HL-60/S4 treated with phorbol 12-myristate 13-acetate at 8.2 ng/mL for 4 days and 3 days (cell line): ENCODE measurements around the gene PLPP3.

ENCODE experiments used
- in situ Hi-C: fragments of 300-500 bp; cut with MboI; formaldehyde crosslinking; loops from 2 replicates; pipeline ENCODE4 v1.15.0; 2022; ENCODE audit warnings: low sequenced_read_pairs

The PLPP3 gene

DNA sequence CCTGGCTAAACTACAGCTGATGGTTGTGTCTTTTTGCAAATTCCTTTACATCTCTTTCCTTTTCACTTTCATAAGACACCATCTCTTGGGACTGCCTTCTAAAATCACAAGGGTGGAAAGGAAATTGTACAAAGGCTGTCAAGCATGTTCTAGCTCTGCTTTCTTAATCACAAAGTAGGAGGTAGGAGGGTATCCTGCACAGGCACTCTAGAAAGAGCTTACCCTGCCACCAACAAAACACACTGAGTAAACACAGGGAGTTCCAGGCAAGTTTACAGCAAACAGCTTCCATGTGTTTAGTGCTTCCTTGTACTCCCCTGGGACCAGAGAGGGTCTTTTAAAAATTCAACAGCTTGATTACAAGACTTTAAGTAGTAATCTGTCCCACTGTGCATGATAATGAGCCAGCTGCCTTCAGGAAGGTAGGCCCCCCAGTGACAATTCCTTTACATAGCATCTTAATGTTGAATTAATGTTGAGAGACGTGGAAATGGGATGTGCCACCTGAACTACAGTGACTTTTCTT is 2.4 kb downstream of the PLPP3 start:
- in situ Hi-C loops = no loop called here

DNA sequence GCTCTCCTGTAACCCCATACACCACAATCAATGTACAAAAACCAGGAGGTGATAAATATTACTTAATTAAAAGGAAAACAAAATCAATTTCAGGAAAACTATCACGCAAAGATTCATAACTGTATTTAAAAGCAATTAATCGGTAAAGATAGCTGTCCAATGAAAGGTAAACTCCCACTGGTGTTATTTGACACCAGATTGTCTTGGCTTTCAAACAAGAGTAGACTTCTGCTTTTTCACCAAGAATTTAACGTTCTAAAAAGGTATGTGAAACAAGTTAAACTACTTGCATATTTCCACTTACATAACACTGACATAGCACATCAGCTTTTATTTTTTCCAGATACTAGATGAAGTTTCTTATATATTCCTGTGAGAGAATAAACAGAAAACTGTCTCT is 3.5 kb downstream of the PLPP3 start:
- in situ Hi-C loops = no loop called here

DNA sequence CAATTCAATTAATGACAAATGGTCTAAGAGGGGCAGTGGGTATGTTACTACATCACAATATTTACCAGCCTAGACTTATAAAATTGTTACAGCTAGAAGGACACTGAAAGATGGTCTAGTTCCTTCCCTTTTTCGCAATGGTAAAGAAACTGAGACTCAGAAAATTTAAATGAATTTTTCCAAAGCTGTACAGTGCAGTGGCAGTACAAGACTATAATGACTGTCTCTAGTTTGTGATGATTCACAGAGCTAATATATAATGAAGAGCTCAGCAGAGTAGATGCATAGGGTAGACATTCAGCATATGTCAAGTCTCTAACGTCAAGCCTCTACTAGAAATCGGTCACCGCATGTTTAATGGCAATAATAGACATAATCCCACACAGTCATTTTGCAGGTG is 4.6 kb downstream of the PLPP3 start:
- in situ Hi-C loops = no loop called here

DNA sequence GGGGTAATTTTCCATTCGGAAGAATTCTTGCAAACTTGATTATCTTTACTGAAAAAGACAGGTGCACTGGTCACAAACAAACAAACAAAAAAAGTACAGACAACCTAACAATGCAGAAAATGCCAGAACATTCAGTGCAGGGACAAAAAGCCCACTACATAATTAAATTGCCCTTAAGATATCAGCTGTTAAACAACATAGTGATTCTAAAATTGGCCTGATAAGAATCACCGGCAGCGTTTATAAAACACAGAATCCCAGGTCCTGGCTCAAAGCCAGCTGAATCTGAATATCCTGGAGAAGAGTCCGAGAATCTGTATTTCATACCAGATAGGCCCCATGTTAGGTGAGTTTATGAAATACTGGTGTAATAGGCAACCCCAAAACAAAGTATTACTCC is 6.1 kb downstream of the PLPP3 start:
- in situ Hi-C loops = no loop called here

DNA sequence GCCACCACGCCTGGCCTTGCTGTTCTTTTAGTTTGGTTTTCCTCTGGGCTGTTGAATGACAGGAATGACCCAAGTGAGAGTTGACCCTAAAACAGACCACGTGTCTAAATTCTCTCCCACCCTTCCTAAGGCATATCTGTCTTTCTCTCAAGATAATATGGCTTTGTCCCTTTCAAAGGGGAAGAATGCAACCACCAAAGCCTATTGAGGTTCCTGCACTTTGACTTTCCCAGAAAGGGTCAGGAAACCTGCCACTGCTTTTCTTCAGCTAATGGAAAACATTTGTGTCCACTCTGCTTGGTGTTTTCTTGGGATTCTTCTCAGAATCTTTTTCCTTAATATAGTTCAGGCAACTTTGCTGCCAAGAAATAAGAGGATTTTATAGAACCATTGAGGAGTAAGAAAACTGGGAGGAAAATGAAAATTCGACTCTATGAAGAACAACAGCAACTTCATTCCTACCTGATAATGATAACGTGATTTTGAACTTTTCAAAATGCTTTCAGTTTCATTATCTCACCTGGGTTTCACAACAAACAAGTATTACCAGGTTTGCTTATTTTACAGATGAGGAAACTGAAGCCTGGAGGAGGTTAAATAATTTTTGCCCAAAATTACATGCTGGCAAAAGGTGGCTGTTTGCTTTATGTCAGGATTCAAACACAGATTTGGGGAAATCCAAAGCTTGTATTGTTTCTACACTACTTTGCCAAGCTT is 6.9 kb downstream of the PLPP3 start:
- in situ Hi-C loops = no loop called here

DNA sequence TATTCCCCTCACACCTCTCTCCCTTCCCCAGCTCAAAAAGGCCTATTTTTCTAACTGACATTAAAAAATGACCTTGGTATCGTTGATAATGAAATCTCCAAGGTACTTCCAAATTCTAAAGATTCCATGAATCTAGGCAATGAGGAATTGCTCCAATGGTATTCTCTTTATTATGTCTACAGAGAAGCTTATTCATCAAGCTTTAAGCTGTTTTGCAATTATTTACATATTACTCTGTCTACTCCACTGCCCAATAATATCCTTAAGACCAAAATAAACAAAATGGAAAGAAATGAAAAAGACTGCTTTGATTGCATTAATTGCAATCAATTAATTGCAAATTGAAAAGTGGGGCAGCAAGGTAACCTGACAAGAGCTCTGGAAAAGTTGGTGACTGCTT is 7.9 kb downstream of the PLPP3 start:
- in situ Hi-C loops = no loop called here

DNA sequence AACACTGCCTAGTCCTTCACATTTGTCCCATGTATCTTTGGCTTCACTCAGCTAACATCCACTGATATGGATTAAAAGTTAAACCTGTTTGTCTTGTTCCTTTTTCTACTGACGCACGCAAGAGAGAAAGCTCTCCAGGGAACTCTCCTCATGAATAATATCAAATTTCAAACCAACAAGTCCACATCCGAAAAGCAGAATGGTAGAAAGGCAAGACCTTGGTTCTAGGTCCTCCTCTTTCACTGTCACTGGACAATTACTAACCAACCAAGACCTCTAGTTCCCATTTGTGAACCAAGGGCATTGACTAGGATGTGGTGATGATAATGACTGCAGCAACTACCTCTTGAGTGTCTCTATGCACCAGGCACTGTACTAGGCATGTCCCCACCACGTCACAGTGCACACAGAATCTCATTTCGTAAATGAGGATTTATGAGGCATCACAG is 8.4 kb downstream of the PLPP3 start:
- in situ Hi-C loops = no loop called here

DNA sequence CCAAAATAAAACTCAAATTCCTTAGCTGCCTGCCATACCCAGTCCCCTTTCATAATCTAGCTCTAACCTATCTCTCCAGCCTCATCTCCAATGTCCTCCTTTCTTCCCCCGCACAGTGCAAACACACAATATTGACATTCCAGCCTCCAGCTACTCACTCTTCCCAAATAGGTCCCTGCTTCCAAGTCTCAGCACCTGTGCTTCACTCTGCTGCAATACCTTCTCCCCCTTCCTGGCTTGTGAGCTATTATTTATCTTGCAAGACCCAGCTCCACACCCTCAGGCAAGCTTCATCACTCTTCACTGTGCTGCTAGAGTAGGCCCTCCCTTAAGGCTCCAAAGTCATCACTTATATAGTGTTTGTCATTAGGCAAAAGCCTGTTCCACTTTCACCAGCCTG is 9.7 kb downstream of the PLPP3 start:
- in situ Hi-C loops = no loop called here

DNA sequence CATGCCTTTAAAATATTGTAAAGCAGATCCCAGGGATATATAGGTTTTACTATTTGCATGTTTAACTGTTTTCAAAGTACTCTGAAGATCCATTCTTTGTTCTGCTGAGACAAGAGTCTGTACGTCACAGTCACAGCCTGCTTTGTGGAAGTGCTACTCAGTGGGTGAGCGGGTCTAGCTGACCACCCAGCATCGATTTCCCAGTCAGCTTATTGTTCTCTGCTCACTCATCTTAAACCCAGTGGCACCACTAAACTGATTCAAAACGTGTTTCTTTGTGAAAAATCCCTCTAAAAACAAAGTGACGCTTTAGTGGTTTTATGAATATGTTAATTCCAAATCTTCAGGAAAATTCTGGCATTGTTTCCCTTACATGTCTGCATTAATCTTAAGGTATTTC is 12.4 kb downstream of the PLPP3 start:
- in situ Hi-C loops = no loop called here

DNA sequence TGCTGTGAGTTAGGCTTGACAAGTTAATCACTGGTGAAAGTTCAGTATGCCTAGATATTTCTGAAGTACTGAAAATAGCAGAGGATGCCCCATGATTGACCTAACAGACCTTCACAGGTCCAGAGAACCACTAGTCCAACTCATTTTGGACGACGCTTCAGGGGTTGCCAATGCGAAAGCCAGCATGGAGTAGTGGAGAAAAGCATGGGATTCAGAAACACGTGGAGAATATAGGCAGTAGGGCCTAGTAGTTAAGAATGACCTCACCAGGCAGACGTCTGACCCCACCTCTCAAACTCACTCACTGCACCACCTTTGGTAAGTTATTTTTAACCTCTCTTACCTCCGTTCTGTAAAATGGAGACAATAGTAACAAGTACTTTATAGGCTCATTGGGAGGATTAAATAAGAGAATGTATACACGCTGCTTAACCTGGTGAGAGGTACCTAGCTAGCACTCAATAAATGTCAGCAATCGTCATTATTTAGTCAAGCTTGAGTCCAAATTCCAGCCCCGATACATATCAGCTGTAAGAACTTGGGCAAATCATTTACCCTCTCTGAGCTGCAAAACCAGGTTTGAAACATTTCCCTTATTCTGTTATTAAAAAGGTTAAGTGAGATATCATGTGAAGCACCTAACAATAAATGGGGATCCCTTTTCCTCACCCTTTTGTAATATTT is 13.2 kb downstream of the PLPP3 start:
- in situ Hi-C loops = no loop called here

DNA sequence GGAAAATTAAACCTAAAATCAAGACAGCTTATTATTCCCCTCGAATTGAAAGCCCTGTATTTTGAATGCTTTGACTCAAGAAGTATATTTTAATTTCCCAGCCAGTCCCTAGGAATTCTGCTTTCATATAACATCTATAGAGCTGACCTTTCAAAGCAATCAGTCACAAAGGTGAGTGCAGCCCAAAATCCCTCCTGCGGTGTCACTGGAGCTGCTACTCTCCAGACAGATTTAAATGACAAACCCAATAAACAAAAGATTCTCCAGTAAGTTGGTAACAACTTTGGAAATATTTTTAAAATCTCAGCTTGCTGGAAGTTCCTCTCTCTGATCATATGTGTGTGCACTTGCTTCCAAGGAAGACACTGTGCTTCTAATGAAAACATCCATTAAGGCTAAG is 14.7 kb downstream of the PLPP3 start:
- in situ Hi-C loops = no loop called here

DNA sequence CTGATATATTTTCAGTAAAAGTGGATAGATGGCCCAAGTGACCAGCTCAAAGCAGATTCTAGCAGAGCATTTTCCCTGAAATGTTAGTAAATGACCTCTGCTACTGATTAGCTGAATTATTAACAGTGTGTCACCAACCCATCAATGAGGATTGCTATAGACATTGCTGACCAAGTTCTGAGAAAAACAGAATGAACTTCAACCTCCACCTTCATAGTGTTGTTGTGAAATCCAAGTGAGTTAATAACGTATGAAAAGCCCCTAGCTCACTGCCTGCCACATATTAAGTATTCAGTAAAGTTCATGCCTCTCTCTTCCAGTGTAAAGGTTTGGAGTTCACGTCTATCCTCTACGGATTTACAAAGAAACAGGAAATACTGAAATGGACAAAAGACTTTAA is 15.8 kb downstream of the PLPP3 start:
- in situ Hi-C loops = no loop called here

DNA sequence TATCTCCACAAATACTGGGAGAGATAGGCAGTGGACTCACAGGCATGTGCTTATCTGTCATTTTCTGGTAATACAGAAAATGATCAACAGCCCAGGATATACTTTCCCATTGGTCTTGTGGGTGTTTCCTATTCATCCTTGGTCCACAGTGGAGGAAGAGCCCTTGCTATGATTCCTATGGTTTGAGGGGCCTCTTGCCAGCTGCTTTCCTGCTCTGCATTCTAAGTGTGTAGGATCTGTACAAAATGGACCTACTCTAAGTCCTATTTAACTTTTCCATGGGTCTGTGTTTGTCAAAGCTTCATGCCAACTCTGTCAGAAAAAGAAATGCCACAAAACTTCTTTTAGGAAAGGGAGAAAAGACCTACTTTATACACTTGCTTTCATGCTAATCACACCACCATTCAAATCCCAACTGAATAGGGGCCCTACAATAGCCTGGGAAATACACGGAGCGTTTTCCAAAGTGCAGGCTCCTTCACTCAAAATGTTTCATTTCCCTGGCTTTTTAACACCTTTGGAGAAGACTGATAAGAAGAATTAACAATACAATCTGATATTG is 16.4 kb downstream of the PLPP3 start:
- in situ Hi-C loops = no loop called here

DNA sequence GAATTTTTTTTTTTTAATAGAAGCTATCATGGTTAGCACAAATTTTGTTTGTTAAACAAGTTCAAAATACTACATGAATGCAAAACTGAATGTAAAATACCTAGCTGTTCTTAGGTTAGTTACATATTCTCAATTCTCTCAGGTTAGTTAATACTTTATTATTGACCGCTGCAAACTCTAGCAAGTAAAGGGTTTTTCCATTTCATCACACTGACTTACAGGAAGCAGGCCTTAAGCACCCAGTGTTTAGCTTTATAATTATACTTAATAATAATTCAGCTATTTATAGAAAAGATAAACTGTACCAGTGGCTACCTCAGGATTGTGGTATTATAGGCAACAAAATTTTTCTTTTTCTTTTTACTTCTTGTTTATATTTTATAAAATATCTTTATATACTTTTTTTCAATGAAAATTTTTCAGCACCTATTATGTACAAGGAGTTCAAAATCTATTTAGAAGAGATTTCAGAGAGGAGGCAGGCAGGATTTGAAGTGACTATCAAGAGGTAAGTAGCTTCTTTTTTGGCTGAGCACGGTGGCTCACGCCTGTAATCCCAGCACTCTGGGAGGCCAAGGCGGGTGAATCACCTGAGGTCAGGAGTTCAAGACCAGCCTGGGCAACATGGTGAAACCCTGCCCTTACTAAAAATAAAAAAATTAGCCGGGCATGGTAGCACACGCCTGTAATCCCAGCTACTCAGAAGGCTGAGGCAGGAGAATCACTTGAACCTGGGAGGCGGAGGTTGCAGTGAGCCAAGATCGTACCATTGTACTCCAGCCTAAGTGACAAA is 17.9 kb downstream of the PLPP3 start:
- in situ Hi-C loops = no loop called here

DNA sequence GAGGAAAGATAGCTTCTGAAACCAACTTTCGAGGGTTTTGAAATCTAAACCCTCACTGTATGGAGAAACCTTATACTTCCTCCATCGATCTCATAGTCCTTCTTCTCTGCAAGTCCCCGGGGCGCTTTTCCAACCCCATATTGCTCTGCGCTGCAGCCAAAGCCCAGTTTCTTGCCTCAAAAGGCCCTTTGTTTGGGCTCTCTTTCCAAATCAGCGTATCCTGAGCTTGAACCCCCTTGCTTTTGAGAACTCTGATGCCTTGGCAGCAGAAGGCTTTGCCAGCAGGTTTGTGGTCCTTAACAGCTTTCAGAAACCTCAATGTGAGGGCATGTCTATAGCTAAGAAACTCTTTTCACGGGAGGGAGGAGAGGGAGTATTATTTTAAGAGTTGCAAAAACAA is 21.6 kb downstream of the PLPP3 start:
- in situ Hi-C loops = no loop called here

DNA sequence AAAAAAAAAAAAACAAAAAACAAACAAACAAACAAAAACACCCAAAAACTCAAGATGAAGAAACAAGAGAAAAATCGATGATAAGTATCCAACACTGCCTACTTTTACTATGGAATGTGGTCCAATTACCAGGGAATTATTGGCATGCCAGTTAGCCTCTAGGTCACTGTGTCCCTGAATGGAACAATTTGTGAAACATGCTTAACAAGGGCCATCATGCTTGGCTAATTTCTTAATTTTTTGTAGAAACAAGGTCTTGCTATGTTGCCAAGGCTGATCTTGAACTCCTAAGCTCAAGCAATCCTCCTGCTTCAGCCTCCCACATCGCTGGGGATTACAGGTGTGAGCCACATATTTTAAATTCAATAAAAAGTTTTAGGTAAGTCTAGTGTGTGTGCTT is 23.9 kb downstream of the PLPP3 start:
- in situ Hi-C loops = no loop called here

DNA sequence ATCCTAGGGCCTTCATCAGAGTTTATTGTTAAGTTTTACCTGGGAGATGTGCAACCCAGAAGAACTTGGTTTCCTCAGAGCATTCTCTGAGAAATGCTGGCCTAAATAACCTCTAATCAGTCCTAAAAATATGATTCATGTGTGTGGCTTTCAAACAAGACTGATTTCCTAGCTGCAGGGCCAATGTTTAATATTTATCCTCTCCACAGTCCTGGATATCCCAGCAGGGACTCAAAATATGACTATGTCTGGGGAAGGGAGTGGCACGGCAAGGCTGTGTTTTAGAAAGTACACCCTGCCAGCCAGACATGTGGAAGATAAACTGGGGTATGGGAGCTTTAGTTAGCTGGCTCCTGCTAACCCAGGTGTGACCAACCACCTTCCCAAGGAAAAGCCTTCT is 26.3 kb downstream of the PLPP3 start:
- in situ Hi-C loops = no loop called here

DNA sequence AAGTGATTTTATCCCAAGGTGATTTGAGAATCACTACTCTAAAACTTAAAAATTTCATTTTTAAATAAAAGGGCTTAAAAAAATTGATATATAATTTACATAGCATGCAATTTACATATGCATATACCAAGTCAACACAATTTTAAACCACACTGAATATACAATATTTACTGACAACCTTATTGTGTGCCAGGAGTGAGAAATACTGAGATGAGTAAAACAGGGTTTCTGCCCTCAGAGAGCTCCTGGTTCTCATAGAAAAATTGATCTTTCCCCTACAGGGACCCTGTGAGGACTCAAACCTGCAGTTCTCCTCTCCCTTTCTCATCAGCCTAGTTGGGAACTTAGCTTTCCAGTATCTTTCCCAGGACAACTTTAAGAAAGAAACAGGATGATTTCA is 27.0 kb downstream of the PLPP3 start:
- in situ Hi-C loops = no loop called here

DNA sequence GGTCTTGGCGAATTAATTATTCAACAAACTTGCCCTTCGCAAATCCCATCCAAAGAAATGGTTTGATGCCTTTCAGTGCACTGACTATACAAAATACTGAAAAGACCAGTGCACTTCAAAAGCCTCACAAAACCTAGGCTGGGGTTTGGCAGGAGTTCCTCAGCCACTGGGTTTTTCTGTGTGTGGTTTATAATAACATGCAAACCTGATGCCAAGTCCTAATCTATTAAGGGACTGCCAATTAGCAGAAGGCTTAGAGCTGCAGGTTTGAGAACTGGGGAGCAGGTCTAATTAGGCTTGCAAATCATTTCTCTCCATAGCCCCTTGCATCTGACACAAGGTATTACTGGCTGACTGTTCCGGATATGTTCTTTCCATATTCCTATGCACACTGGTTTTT is 27.7 kb downstream of the PLPP3 start:
- in situ Hi-C loops = no loop called here

DNA sequence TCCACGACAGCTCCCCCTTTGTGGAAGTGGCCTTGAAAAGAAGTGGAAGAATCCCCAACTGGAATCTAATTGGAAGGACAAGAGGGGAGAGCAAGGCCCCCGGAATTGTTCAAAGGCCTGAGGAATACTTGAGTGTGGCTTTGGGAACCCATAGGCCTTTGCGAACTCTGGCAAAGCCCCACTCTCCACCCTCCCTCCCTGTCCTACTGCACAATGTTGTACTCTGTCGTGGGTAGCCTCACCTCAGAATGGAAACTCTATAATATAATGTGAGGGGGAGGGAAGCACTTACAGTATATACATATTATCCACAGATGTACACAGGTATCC is 28.5 kb downstream of the PLPP3 start:
- in situ Hi-C loops = no loop called here

DNA sequence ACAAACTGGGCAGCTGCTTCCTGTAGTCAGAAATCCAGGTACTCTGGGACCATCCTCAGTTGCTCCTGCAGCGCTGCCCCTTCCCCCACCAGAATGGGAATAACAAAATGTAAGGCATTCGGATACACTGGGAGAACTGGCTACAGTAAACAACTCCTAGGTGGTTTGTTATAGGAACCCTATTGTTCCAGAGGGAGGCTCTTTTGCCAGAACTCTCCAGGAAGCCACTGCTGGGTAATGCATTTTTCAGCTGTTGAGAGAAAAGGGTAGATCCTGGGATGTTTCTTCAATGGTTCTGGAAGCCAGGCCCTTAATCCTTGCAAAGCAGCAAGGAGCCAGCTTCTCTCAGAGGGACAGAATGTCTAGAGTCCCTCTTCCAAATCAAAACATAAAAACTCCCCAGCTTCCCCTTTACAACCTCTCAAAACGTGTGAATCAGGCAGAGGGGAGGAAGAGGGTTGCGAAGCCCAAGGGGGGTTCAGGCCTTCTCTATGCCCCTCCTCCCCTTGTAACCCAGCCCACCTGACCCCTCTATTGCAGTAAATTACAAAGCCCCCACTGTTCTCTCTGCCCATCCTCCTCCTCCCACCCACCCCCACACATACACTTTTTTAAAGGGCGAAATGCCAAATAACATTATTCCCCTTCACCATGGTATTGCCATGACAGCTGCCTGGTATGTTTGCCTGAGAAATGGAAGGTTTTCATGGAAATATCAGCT is 29.1 kb downstream of the PLPP3 start:
- in situ Hi-C loops = no loop called here
